Right ventricle myocardium inferior (tissue), 1 donor: Measurements from ENCODE around the gene GYPB. TPM values are rescaled to one million over a fixed set of nuclear protein-coding genes. Genes with fewer than 3 reads are reported as not detected.
"Not testable (repeated sequence)": the region's sequence is repeated elsewhere in the genome, so short reads cannot be mapped to it uniquely, and the experiment has no call there.

ENCODE experiments used
- ATAC-seq: fragments of 200-7000 bp; cut with Tn5 transposase; one replicate; pipeline ENCODE4 v1.9.1; 2020; ENCODE audit warnings: mild to moderate bottlenecking, moderate library complexity
- DNase-seq: peaks from one replicate; pipeline ENCODE4 v3.0.0; 2021; ENCODE audit errors: missing footprints
- intact Hi-C: fragments of 100-400 bp; cut with DNase I; formaldehyde crosslinking; loops from one replicate; pipeline ENCODE4 v1.11.0; 2022
- long read RNA-seq: library from polyadenylated mRNA; unstranded; transcript quantifications from one replicate; pipeline ENCODE4 v2.0.0, GENCODE V29; 2021
- total RNA-seq: library from RNA; stranded (reverse); fragmentation: NEBNext Ultra II Directional; extraction: Animal tissue kit (Norgen Biotek cat#: 25700); gene quantifications from one replicate; pipeline ENCODE4 v1.2.1, GENCODE V29; 2021
- donor health status: DM: no; HTN: yes; CAD: no; lungs with severe emphysema.

The GYPB gene
- total RNA-seq, result not detected
- long read RNA-seq, result 0 reads

- DNase-seq, intact Hi-C loops, ATAC-seq: not testable (repeated sequence)
These were observed at the start of gene GYPB for GRCh38 chr4:144019277-144019676. Gene GYPB (minus strand): TSS chr4:144019380. CDS start chr4:144019287, 93 bp downstream.

- intact Hi-C loops, ATAC-seq, DNase-seq: not testable (repeated sequence)
These were observed 42.4 kb upstream of the GYPB start for GRCh38 chr4:144061556-144061955.

GRCh38 chr4:144060234-144060859, 41.2 kb upstream of the GYPB start:
- ATAC-seq, DNase-seq, intact Hi-C loops: not testable (repeated sequence)

- DNase-seq (no peak), ATAC-seq (no peak)
- intact Hi-C loops, result no loop called here
These were observed 37.6 kb upstream of the GYPB start for GRCh38 chr4:144056800-144057199.

GRCh38 chr4:144055336-144055735, 36.2 kb upstream of the GYPB start:
- intact Hi-C loops, DNase-seq, ATAC-seq: not testable (repeated sequence)

GRCh38 chr4:144051494-144051893, 32.3 kb upstream of the GYPB start:
- DNase-seq, intact Hi-C loops, ATAC-seq: not testable (repeated sequence)

- DNase-seq, intact Hi-C loops, ATAC-seq: not testable (repeated sequence)
These were observed 31.5 kb upstream of the GYPB start for GRCh38 chr4:144050631-144051030.

GRCh38 chr4:144049495-144050424, 30.6 kb upstream of the GYPB start:
- intact Hi-C loops, ATAC-seq: not testable (repeated sequence)

GRCh38 chr4:144044936-144045335, 25.8 kb upstream of the GYPB start:
- intact Hi-C loops, DNase-seq, ATAC-seq: not testable (repeated sequence)

More at GRCh38 chr4:144049495-144050424, 30.6 kb upstream of the GYPB start:
- DNase-seq, result not testable (repeated sequence)

GRCh38 chr4:144032580-144032979, 13.4 kb upstream of the GYPB start:
- ATAC-seq, intact Hi-C loops, DNase-seq: not testable (repeated sequence)

- ATAC-seq, DNase-seq, intact Hi-C loops: not testable (repeated sequence)
These were observed 12.7 kb upstream of the GYPB start for GRCh38 chr4:144031875-144032274.

- DNase-seq, intact Hi-C loops, ATAC-seq: not testable (repeated sequence)
These were observed 12.2 kb upstream of the GYPB start for GRCh38 chr4:144031369-144031768.

GRCh38 chr4:144030708-144031107, 11.5 kb upstream of the GYPB start:
- ATAC-seq, DNase-seq, intact Hi-C loops: not testable (repeated sequence)

GRCh38 chr4:144026682-144027081, 7.5 kb upstream of the GYPB start:
- DNase-seq, ATAC-seq, intact Hi-C loops: not testable (repeated sequence)

- ATAC-seq, DNase-seq, intact Hi-C loops: not testable (repeated sequence)
These were observed 5.3 kb upstream of the GYPB start for GRCh38 chr4:144024399-144025053.

- intact Hi-C loops, ATAC-seq: not testable (repeated sequence)
These were observed 3.7 kb upstream of the GYPB start for GRCh38 chr4:144022772-144023400.

GRCh38 chr4:144021336-144021990, 2.3 kb upstream of the GYPB start:
- DNase-seq, ATAC-seq, intact Hi-C loops: not testable (repeated sequence)

More at GRCh38 chr4:144022772-144023400, 3.7 kb upstream of the GYPB start:
- not testable (repeated sequence) for DNase-seq
